GM21423 (cell line): ENCODE data around the gene DCAF6.

Experiments used
- ATAC-seq: cut with Tn5 transposase; IDR thresholded peaks from one replicate; pipeline ENCODE4 v1.9.1; 2021; ENCODE audit warnings: mild to moderate bottlenecking, moderate library complexity; ENCODE audit not compliant: unreplicated experiment

DCAF6 gene

DNA sequence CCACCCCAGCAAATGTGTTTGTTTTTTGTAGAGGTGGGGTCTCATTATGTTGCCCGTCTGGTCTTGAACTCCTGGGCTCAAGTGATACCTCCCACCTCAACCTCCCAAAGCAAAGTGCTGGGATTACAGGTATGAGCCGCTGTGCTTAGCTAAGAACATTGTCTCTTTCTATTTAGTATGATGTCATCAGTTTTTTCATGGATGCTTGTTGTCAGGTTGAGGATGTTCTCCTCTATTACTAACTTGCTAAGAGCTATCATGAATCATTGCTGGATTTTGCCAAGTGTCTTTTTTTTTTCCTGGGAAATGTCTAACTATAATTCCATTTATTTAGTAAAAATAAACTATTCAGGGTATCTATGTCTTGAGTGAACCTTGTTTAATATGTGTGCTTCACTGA lies 19.4 kb downstream of the DCAF6 start:
- ATAC-seq: no peak

DNA sequence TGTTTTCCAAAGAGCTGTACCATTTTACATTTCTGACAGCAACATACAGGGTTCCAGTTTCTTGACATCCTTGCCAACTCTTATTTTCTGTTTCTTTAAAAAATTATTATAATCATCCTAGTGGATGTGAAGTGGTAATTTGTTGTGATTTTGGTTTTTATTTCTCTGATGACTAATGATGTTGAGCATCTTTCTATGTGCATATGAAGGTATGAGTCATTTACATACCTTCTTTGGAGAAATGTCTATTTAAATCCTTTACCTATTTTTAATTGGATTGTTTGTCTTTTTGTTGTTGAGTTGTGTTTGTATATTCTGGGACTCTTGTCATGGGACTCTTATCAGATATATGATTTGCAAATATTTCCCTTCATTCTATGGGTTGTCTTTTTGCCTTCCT lies 21.2 kb downstream of the DCAF6 start:
- no peak for ATAC-seq

DNA sequence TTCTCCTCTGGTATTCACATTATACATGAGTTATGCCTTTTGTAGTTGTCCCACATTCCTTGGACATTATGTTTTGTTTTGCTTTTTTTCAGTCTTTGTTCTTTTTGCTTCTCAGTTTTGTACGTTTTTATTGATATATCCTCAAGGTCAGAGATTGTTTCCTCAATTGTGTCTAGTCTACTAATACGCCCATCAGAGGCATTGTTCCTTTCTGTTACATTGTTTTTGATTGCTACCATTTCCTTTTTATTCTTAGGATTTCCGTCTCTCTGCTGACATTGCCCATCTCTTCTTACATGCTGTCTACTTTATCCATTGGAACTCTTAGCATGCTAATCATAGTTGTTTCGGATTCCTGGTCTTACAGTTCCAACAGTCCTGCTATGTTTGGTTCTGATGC lies 28.2 kb downstream of the DCAF6 start:
- no peak for ATAC-seq

DNA sequence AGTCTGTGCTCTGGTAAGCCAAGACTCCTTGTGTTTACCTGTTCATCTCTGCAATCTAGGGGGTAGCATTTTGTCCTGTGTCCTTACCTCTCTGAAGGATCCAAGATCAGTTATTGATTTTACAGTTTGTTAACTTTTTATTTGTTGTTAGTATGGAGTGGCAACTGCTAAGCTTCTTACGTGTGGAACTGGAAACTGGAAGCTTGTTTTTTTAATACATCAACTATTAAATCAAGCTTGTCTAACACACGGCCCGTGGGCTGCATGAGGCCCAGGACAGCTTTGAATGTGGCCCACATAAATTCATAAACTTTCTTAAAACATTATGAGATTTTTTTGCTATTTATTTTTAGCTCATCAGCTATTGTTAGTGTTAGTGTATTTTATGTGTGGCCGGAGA lies 29.6 kb downstream of the DCAF6 start:
- no peak for ATAC-seq

DNA sequence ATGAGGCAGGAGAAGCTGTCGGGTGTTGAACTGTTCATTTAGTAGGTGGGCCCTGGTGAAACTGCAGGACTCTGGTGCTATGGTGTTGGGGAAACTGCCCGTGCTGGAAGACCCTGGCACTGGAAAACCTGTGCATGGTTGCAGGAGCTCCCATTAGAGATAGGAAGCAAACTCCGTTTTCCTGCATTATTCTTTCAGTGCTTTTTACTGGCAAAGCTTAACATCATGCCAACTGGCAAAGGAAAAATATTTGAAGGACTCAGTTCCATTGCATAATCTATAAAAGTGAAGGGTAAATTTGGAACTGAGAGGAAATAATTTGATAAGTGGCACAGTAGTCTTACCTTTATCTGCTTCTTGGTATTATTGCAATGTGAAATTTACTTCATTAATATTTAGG lies 32.1 kb downstream of the DCAF6 start:
- no peak for ATAC-seq

DNA sequence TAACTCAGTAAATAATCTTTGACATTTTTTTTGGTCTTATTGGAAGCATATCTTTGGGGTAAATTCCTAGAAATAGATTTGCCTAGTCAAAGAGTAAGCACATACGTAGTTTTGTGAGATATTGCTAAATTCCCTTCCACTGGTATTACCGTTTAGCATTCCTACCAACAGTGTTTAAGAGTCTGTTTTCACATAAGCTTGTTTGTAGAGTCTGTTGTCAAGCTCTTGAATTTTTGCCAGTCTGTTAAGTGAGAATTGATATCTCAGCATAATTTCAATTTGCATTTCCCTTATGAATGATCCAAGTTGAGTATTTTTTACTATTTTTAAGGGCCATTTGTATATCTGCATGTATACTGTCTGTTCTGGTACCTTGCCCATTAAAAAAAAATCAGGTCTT lies 37.3 kb downstream of the DCAF6 start:
- ATAC-seq: no peak

DNA sequence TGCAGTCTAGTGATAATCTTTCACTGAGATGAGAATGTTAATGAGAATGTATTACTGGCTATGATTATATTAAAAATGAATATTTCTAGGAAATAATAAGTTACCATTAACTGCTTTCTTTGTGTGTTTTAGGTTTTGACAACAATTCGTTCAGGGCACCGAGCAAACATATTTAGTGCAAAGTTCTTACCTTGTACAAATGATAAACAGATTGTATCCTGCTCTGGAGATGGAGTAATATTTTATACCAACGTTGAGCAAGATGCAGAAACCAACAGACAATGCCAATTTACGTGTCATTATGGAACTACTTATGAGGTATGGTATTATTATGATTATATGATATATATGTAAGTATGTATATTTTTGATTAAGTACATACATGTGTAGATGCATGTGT lies 38.2 kb downstream of the DCAF6 start:
- ATAC-seq: no peak

DNA sequence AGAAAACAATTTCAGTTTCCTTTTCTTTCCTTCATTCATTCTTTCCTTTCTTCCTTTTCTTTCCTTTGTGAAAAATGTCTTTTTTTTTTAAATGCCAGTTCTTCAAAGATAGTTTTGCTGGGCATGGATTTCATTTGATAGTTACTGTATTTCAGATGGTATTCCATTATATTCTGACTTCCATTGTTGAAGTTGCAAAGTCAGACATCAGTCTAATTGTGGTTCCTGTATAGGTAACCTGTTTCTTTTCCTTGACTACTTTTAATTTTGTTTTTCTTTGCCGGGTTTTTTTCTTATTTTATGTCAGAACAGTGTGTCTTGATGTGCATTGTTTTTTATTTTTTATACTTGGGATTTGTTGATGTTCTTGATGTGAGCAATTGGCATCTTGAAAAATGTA lies 40.8 kb downstream of the DCAF6 start:
- ATAC-seq: no peak

DNA sequence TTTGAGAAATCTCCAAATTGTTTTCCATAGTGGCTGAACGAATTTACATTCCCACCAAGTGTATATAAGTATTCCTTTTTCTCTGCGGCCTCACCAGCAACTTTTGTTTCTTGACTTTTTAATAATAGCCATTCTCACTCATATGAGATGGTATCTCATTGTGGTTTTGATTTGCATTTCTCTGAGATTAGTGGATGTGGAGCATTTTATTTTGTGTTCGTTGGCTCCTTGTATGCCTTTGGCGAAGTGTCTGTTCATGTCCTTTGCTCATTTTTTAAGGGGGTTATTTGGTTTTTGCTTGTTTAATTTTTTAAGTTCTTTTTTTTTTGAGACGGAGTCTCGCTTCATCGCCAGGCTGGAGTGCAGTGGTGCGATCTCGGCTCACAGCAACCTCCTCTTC lies 45.5 kb downstream of the DCAF6 start:
- ATAC-seq: no peak

DNA sequence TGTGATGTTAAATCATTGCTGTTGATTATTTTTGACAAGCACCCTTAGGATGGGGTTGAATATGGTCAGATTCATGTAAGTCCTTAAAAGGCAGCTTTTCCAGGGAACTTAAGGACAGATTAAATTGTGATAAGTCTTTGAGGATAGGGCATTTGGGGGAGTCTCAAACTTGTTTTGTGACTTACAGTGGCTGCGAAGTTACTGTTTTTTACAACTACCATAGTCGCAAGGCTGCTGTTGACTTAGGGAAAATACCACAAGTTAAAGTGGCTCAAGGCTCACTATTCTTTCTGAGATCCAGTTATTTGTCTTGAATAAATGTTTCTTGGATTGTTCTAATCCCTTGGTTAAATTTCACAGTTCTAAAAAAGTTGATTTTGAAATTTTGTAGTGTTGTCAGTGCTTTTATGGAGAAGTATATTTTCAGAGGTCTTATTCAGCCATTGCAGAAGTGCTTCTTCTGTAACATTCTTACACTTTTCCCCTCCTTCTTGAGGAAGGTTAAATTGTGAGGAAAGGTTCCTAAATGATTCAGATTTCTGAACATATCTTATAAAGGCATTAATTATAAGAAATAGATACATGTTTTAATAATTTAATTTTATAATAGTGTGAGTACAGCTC lies 47.4 kb downstream of the DCAF6 start:
- no peak for ATAC-seq

DNA sequence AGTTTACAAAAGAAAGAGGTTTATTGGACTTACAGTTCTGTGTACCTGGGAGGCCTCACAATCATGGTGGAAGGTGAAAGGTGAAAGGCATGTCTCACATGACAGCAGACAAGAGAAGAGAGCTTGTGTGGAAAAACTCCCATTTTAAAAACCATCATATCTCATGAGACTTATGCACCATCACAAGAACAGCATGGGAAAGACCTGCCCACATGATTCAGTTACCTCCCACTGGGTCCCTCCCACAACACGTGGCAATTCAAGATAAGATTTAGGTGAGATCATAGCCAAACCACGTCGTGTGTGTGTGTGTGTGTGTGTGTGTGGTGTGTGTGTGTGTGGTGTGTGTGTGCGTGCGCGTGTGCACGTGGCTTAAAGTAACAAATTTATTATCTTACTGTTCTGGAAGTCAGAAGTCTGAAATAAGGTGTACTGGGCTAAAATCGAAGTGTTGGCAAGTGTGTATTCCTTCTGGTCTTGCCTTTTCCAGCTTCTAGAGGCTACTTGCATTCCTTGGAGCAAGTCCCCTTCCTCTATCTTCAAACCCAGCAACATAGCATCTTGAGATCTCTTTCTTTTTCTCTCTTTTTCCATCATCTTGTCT lies 48.5 kb downstream of the DCAF6 start:
- no peak for ATAC-seq

DNA sequence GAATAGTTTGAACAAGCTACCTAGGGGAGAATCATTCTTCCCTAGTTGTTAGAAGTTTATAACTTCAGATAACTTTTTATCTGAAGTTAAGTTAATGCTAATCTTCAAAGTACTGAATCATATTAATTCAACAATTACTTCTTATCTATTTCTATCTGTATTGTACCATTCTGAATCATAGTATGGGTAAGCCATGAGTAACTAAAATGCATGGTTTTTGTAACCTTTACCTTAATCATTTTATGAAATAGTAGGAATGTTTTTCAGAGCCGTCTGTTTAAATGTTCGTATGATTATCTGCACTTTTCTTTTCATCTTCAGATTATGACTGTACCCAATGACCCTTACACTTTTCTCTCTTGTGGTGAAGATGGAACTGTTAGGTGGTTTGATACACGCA lies 50.7 kb downstream of the DCAF6 start:
- ATAC-seq: no peak

DNA sequence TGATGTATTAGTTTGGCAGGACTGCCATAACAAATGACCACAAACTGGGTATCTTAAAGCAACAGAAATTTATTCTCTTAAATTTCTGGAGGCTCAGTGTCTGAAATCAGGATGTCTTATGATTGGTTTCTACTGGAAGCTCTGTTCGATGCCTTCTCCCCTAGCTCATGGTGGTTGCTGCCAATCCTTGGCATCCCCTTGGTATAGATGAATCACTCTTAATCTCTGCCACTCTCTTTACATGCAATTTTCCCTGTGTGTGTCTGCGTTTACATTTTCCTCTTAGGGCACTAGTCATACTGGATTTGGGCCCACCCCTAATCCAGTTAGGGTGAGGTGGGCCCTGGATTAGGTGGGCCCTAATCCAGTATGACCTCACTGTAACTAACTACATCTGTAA lies 55.1 kb downstream of the DCAF6 start:
- no peak for ATAC-seq

DNA sequence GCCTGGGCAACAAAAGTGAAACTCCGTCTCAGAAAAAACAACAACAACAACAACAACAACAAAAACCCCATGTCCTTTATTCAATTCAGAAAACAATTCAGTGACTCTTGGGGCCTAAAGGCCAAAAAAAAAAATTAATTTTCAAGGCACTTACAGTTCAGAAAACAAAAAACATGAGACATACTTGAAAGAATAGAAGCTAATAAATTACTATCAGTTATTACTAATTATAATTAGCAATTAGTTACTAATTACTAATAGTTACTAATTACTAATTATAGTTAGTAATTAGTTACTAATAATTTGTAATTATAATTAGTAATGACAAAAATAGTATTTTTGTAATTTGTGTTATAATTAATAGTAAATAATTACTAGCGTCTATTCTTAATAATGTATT lies 57.2 kb downstream of the DCAF6 start:
- ATAC-seq: no peak

DNA sequence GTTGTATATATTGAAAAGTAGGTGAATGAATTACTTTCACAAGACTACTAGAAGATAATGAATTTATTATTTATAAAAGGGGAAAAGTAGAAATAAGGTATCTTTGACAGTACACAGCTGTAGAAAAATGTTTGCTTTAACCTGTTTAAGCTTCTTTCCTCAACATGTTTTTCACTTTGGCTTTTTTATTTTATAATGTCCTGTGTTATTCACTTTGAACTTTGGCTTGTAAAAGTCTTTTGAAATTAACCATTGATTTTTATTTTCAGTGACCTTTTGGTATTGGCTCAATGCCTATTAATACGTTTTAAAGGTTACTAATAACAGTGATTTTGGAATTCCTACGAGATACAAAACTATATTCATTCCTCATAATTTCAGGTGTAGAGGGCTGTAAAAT lies 58.1 kb downstream of the DCAF6 start:
- no peak for ATAC-seq

DNA sequence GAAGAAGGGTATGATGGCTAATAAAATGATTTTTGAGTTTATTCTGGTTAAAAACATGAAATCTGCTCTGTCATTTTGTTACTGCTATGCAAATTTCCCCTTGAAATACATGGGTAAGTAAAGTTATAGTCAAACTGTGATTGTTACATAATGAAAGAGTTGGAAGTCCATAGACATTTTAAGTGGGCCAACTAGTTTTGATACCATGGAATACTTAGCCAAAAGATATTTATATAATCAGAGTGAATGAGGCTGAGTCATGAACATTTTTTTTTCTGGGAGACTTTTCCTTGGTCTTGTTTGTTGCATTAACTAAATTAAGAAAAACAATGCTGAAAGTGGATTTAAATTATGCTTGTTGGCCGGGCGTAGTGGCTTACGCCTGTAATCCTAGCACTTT lies 58.6 kb downstream of the DCAF6 start:
- ATAC-seq: no peak

DNA sequence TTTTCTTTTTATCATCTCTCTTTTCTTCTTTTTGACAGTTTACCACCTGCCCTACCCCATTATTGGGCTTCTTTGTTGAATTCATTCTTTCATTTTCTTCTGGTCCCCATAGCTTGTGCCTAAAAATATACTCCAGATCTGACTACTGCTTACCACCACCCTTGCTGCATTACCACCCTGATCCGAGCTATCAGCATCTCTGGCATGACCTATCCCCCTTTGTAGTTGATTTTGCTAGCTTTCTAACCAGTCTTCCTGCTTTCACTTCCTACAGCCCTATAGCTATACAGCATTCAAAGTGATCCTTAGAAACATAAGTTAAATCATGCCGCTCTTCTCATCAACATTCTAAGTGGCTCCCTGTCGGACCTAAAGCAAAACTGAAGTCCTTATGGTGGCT lies 59.8 kb downstream of the DCAF6 start:
- ATAC-seq: no peak

DNA sequence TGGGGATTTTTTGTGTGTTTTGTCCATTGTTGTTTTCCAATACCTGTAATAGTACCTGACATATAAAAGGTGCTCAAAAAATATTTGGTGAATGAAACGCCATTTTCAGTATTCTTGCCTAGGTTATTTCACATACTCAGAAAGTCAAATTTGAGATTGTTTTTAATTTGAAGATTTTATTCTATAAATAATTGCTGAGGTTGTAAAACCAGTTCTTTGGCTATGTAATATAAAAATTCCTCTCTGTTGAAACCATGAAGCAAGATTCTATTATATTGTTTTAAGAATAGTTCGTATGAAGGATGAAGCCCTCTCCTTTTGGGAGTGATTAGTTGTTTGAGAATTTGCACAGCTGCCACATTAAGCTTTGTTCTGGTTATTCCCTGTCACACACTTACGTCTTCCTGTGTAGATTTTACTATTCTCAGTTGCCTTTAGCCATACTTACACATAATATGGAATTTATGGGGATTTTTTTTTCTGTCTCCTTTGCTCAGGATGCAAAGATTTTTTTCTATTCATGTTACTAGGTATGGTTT lies 60.6 kb downstream of the DCAF6 start:
- no peak for ATAC-seq

DNA sequence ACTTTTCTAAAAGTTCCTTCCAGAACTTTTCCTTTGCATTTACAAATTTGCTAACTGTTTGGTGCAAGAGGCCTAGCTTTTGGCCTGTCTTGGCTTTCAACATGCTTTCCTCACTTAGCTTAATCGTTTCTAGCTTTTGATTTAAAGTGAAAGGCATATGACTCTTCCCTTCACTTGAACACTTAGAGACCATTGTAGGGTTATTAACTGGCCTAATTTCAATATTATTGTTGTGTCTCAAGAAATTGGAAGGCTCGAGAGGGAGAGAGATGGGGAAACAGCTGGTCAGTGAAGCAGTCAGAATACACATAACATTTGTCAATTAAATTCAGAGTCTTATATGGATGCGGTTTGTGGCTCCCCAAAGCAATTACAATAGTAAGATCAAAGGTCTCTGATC lies 63.4 kb downstream of the DCAF6 start:
- no peak for ATAC-seq

DNA sequence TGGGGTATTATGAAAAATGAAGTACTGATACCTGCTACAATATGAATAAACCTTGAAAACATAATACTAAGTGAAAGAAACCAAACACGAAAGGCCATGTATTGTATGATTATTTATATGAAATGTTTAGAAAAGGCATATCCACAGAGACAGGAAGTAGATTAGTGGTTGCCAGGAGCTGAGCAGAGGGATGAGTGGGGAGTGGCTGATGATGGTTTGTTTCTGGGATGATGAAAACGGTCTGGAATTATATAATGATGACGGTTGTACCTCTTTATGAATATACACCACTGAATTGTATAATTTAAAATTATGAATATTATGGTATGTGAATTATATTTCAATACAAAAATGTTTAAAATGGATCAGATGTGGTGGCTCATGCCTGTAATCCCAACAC lies 64.2 kb downstream of the DCAF6 start:
- no peak for ATAC-seq

DNA sequence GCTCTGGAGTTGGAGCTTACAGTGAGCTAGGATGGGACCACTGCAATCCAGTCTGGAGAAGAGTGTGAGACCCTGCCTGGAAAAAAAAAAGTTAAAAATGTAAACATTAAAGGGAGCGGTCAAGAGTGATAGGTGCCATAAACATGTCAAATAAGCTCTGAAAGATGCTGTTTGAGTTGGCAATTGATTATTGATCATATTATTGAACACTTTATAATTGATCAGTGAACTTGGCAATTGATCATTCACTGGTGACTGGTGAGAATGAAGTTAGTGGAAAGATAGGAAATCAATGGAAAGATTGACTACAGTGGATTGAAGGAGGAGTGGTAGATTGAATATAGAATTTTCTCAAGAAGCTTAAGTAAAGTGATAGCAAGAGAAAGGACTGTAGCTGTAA lies 64.7 kb downstream of the DCAF6 start:
- no peak for ATAC-seq

DNA sequence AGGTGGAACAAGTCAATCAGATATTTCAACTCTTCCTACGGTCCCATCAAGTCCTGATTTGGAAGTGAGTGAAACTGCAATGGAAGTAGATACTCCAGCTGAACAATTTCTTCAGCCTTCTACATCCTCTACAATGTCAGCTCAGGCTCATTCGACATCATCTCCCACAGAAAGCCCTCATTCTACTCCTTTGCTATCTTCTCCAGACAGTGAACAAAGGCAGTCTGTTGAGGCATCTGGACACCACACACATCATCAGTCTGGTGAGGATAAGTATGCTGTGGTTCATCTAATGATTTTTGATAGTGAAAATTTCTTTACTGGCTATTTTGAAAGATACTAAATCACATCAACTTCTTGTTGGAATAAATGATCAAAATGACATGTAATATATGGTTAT lies 68.0 kb downstream of the DCAF6 start:
- no peak for ATAC-seq

DNA sequence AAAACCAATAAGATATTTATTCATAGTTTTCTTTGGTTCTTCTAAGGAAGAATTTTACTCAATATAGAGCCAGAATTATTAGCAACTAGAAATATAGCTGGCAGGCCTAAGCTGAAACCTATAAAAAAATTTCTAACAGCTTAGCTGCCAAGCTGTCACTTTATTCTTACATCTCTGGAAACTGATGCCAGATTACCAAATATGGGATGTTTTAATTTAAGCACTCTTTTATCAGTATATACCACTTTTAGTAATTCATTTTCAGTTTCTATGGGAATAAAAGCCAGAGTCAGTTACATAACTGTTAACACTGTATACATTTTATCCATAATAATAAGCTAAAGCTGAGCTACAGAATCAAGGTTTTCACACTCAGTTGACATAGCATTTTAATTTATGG lies 69.0 kb downstream of the DCAF6 start:
- ATAC-seq: no peak
